NCI-H226 (cell line): ENCODE results near the gene CCL26.
"Not testable (repeated sequence)": the region's sequence is repeated elsewhere in the genome, so short reads cannot be mapped to it uniquely, and the experiment has no call there.

Source experiments
- DNase-seq: peaks from one replicate; pipeline ENCODE4 v3.0.0-alpha.2; 2015

Gene CCL26

GRCh38 chr7:75772081-75773077 is at the start of gene CCL26:
TSS of gene CCL26 (minus strand) at chr7:75772211. CDS start at chr7:75772176, 35 bp downstream.
- peak; percentile 78 for DNase-seq

GRCh38 chr7:75820688-75821087 is 48.7 kb upstream of the CCL26 start:
- no peak for DNase-seq

GRCh38 chr7:75819711-75820110 is 47.7 kb upstream of the CCL26 start:
- no peak for DNase-seq

- DNase-seq = no peak
Observed at GRCh38 chr7:75818472-75818871, 46.5 kb upstream of the CCL26 start.

GRCh38 chr7:75817116-75817515 is 45.1 kb upstream of the CCL26 start:
- no peak for DNase-seq

GRCh38 chr7:75815418-75816064 is 43.5 kb upstream of the CCL26 start:
- no peak for DNase-seq

- DNase-seq = no peak
Observed at GRCh38 chr7:75814407-75814947, 42.5 kb upstream of the CCL26 start.

- DNase-seq = no peak
Observed at GRCh38 chr7:75813781-75814236, 41.8 kb upstream of the CCL26 start, which contains the start of gene CCL24. TSS of gene CCL24 (minus strand) at chr7:75813806. CDS start at chr7:75813715, 91 bp downstream.

- DNase-seq = peak; percentile 49
Observed at GRCh38 chr7:75813084-75813483, 41.1 kb upstream of the CCL26 start.

- DNase-seq = no peak
Observed at GRCh38 chr7:75811894-75812678, 40.1 kb upstream of the CCL26 start.

GRCh38 chr7:75809396-75809795 is 37.4 kb upstream of the CCL26 start:
- no peak for DNase-seq

- no peak for DNase-seq
Observed at GRCh38 chr7:75808106-75808505, 36.1 kb upstream of the CCL26 start.

- DNase-seq = no peak
Observed at GRCh38 chr7:75807452-75807851, 35.4 kb upstream of the CCL26 start.

- DNase-seq = no peak
Observed at GRCh38 chr7:75806560-75807307, 34.7 kb upstream of the CCL26 start.

GRCh38 chr7:75804705-75805104 is 32.7 kb upstream of the CCL26 start:
- no peak for DNase-seq

GRCh38 chr7:75804004-75804403 is 32.0 kb upstream of the CCL26 start:
- DNase-seq = no peak

- DNase-seq = no peak
Observed at GRCh38 chr7:75802552-75802821, 30.5 kb upstream of the CCL26 start.

- DNase-seq = no peak
Observed at GRCh38 chr7:75798770-75799169, 26.8 kb upstream of the CCL26 start.

- DNase-seq = no peak
Observed at GRCh38 chr7:75796420-75796819, 24.4 kb upstream of the CCL26 start.

- DNase-seq = no peak
Observed at GRCh38 chr7:75795831-75796285, 23.8 kb upstream of the CCL26 start.

- DNase-seq = no peak
Observed at GRCh38 chr7:75793676-75794075, 21.7 kb upstream of the CCL26 start.

GRCh38 chr7:75792567-75792966 is 20.6 kb upstream of the CCL26 start:
- DNase-seq = not testable (repeated sequence)
